Natural killer cell (primary cell): ENCODE measurements around the gene SFRP2. TPM values are rescaled to one million over a fixed set of nuclear protein-coding genes. Genes with fewer than 3 reads are reported as not detected.

Experiments
- ATAC-seq, 3 donors: fragments of 150-1000 bp in 2 of 3; fragments of 200-7000 bp in 1 of 3; cut with Tn5 transposase; 1 replicate in 1 of 3; 2 replicates in 2 of 3; pipeline ENCODE4 v1.10.0; 2021; ENCODE audit warnings: mild to moderate bottlenecking in 2 of 3, moderate library complexity in 2 of 3
- DNase-seq, 2 donors: peaks; one replicate each; pipeline versions ENCODE4 v3.0.0 to v3.0.0-alpha.2; 2013 to 2021; ENCODE audit warnings: mixed read lengths in 1 of 2
- H3K27ac ChIP-seq: one replicate; pipeline ENCODE4 v1.5.1; 2013; ENCODE audit warnings: mild to moderate bottlenecking, low read length
- H3K27me3 ChIP-seq: one replicate; pipeline ENCODE4 v1.6.1; 2013; ENCODE audit warnings: low read length; ENCODE audit not compliant: control insufficient read depth, insufficient read depth
- H3K36me3 ChIP-seq: one replicate; pipeline ENCODE4 v1.6.1; 2013; ENCODE audit warnings: low read length; ENCODE audit not compliant: control insufficient read depth, insufficient read depth
- H3K4me1 ChIP-seq: one replicate; pipeline ENCODE4 v1.6.1; 2013; ENCODE audit warnings: low read length; ENCODE audit not compliant: control insufficient read depth, insufficient read depth
- H3K4me3 ChIP-seq: one replicate; pipeline ENCODE4 v1.5.1; 2013; ENCODE audit warnings: low read length
- H3K9me3 ChIP-seq: one replicate; pipeline ENCODE4 v1.6.1; 2013; ENCODE audit warnings: low read length; ENCODE audit not compliant: control insufficient read depth, insufficient read depth
- H3K27ac Mint-ChIP-seq, 2 donors: one replicate each; pipeline ENCODE4 v1.8.0; 2022; ENCODE audit warnings: mild to moderate bottlenecking in 2 of 2, mixed read lengths in 2 of 2, moderate library complexity in 1 of 2
- H3K27me3 Mint-ChIP-seq, 2 donors: one replicate each; pipeline ENCODE4 v1.8.0; 2022; ENCODE audit warnings: low read depth in 2 of 2, mixed read lengths in 2 of 2
- H3K36me3 Mint-ChIP-seq: one replicate; pipeline ENCODE4 v1.8.0; 2022; ENCODE audit warnings: mixed read lengths
- H3K4me1 Mint-ChIP-seq, 2 donors: one replicate each; pipeline ENCODE4 v1.8.0; 2022; ENCODE audit warnings: mixed read lengths in 2 of 2
- H3K4me3 Mint-ChIP-seq: one replicate; pipeline ENCODE4 v1.8.0; 2022; ENCODE audit warnings: mild to moderate bottlenecking, moderate library complexity, mixed read lengths
- H3K9me3 Mint-ChIP-seq, 2 donors: one replicate each; pipeline ENCODE4 v1.8.0; 2022; ENCODE audit warnings: mixed read lengths in 2 of 2
- WGBS: methylation state at CpG from one replicate; pipeline ENCODE4 v1.1.7; 2013; ENCODE audit warnings: missing lambda C conversion rate; ENCODE audit not compliant: insufficient coverage; 5-methylcytosine and 5-hydroxymethylcytosine counted together
- intact Hi-C: fragments of 100-400 bp; cut with micrococcal nuclease; formaldehyde crosslinking; loops from one replicate; pipeline ENCODE4 v1.14.2; 2022
- total RNA-seq, 4 donors: library from RNA; stranded (reverse); fragments of 120-200 nt in 1 of 4; gene quantifications; one replicate each; pipeline versions ENCODE4 v1.2.3 to v1.2.4, GENCODE V29; 2013 to 2022
- TF ChIP-seq, protein P1 (sequence below): fragments of 200-600 bp; IDR thresholded peaks from one replicate; pipeline ENCODE4 v1.8.0; 2022; ENCODE audit warnings: antibody characterized with exemption

Gene SFRP2
- total RNA-seq, 3 donors from 2014 or later (not counting 1 experiment from before 2014, with no cell fraction given) = not detected

DNA sequence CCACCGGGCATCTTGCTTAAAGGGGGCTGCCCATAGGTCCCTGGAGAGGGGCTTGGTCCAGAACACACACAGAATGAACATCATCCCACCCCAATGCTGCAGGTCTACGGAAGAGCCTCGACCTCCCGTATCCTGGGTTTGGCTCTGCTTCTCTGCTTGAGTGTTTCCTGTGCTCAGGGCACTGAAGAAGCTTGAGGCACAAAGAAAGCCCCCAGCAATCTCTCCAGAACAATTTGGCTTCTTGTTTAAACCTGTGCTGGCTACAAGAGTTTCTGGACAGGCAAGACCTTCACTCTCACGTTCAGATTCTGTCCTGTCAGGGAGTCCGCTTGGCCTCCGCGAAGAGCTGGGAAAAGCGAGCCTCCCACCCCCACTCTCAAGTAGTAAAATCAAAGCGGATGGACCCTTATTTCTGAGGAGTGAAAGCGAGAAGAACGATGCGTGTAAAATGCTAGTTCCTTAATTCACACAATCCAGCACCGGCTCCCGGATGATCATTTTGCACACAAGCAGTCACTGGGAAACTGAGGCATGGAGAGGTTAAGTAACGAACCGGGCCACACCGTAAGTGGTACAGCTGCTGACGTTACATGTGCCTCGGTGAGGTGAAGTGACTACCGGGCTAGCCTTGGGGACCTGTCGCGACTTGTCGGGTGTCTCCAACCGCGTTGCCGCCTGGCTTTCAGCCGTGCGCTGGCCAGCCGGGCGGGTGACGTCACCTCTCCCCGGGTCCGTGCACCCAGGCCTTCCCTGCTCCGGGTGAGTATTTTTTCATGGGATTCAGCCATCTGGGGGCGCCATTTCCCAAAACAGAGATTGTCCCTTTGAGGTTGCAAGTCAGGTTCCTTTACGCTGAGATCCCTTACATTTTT lies 3.1 kb upstream of the SFRP2 start:
- 13% methylated on average over 36 of the region's 37 CpGs for WGBS
- Mint-ChIP-seq H3K4me1 (peaks cover 9 to 25% of the 10 kb centered on the region in 2 donors), H3K9me3 (no peaks in the 10 kb centered on the region), H3K27ac (no peak overlapping the region), H3K27me3 (peaks cover 77 to 83% of the 10 kb centered on the region in 2 donors), H3K4me3 (peak overlapping the region; percentile 71), H3K36me3 (no peaks in the 10 kb centered on the region)
- DNase-seq (peak in 1 of 2 donors; percentile 41), ATAC-seq (no peak)
- H3K27ac ChIP-seq = no peak overlapping the region
- intact Hi-C loops = no loop called here
- TF ChIP-seq, protein P1, sequence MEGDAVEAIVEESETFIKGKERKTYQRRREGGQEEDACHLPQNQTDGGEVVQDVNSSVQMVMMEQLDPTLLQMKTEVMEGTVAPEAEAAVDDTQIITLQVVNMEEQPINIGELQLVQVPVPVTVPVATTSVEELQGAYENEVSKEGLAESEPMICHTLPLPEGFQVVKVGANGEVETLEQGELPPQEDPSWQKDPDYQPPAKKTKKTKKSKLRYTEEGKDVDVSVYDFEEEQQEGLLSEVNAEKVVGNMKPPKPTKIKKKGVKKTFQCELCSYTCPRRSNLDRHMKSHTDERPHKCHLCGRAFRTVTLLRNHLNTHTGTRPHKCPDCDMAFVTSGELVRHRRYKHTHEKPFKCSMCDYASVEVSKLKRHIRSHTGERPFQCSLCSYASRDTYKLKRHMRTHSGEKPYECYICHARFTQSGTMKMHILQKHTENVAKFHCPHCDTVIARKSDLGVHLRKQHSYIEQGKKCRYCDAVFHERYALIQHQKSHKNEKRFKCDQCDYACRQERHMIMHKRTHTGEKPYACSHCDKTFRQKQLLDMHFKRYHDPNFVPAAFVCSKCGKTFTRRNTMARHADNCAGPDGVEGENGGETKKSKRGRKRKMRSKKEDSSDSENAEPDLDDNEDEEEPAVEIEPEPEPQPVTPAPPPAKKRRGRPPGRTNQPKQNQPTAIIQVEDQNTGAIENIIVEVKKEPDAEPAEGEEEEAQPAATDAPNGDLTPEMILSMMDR = no peak
- H3K4me1 ChIP-seq = peaks cover 42% of the 10 kb centered on the region
- no peaks in the 10 kb centered on the region for H3K9me3 ChIP-seq
- H3K4me3 ChIP-seq = no peak overlapping the region
- no peaks in the 10 kb centered on the region for H3K36me3 ChIP-seq
- H3K27me3 ChIP-seq = peaks cover 63% of the 10 kb centered on the region

DNA sequence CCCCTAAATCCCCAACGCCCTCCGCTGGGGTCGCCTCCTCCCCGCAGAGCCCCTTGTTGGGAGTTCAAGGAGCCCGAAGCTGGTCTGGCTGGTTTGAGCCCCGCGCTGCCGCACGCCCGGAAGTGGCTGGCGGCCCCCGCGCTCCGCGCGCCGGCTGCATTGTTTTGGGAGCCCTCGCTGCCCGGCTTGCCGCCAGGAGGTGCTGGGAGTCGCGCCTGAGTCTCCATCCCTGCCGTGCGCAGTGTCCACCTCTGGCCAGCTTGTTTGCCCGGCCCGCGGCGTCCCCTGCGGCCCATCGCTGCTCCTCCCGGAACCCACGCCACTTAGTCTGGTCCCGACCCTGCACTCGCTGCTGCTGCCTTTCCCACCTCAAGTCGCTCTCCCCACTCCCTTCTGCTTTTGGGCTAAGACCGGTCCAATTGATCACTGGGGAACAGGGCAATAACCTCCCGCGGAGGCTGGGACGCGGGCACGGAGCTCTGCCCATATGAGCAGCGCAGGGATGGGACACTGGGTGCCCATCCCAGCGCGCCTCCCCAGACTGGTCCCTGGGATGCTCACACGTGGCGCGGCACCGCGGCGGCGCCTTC lies 2.2 kb upstream of the SFRP2 start:
- peaks cover 9 to 25% of the 10 kb centered on the region in 2 donors for H3K4me1 Mint-ChIP-seq
- Histone ChIP-seq H3K4me1 (peaks cover 42% of the 10 kb centered on the region), H3K27me3 (peaks cover 62% of the 10 kb centered on the region), H3K4me3 (no peak overlapping the region), H3K9me3 (no peaks in the 10 kb centered on the region), H3K27ac (no peak overlapping the region), H3K36me3 (no peaks in the 10 kb centered on the region)
- no peaks in the 10 kb centered on the region for H3K9me3 Mint-ChIP-seq
- peak in 1 of 2 donors; percentile 41 for DNase-seq
- no peak overlapping the region for H3K27ac Mint-ChIP-seq
- H3K4me3 Mint-ChIP-seq = peak overlapping the region; percentile 71
- TF ChIP-seq, protein P1 = no peak
- peaks cover 78 to 83% of the 10 kb centered on the region in 2 donors for H3K27me3 Mint-ChIP-seq
- intact Hi-C loops = no loop called here
- ATAC-seq = peak in 1 of 3 donors; percentile 66
- 3% methylated on average over 51 of the region's 51 CpGs for WGBS
- H3K36me3 Mint-ChIP-seq = no peaks in the 10 kb centered on the region

DNA sequence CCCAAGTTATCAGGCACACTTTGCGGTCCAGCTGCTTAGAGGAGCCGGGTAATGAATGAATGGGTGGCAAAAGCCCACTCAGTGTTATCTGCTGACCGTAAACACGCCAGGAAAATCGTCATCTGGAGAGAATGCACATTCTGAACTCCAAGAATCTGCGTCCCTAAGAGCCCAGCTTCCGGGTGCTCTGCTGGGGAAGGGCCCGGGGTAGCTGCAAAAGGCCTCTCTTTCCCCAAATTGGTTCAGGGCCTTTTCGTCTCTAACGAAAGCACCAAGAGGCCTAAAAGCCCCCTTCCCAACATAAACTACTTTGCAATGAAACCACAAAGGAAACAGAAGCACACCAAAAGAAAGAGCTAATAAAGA lies 1.6 kb upstream of the SFRP2 start:
- TF ChIP-seq, protein P1 = no peak
- peaks cover 64% of the 10 kb centered on the region for H3K27me3 ChIP-seq
- intact Hi-C loops = no loop called here
- 15% methylated on average over 10 of the region's 10 CpGs for WGBS
- H3K27me3 Mint-ChIP-seq = peaks cover 78 to 83% of the 10 kb centered on the region in 2 donors
- H3K4me1 Mint-ChIP-seq = peaks cover 9 to 25% of the 10 kb centered on the region in 2 donors
- no peaks in the 10 kb centered on the region for H3K36me3 ChIP-seq
- no peak overlapping the region for H3K27ac ChIP-seq
- H3K9me3 ChIP-seq = no peaks in the 10 kb centered on the region
- no peak overlapping the region for H3K4me3 Mint-ChIP-seq
- H3K9me3 Mint-ChIP-seq = no peaks in the 10 kb centered on the region
- no peak for DNase-seq
- H3K4me1 ChIP-seq = peaks cover 42% of the 10 kb centered on the region
- H3K27ac Mint-ChIP-seq = no peak overlapping the region
- ATAC-seq = no peak
- H3K36me3 Mint-ChIP-seq = no peaks in the 10 kb centered on the region
- no peak overlapping the region for H3K4me3 ChIP-seq
